HG03139 (cell line): ENCODE results near the gene PAN2.
"Not testable (repeated sequence)": the region's sequence is repeated elsewhere in the genome, so short reads cannot be mapped to it uniquely, and the experiment has no call there.

Source experiments
- ATAC-seq: cut with Tn5 transposase; IDR thresholded peaks from one replicate; pipeline ENCODE4 v1.9.1; 2021; ENCODE audit not compliant: unreplicated experiment

The PAN2 gene

DNA sequence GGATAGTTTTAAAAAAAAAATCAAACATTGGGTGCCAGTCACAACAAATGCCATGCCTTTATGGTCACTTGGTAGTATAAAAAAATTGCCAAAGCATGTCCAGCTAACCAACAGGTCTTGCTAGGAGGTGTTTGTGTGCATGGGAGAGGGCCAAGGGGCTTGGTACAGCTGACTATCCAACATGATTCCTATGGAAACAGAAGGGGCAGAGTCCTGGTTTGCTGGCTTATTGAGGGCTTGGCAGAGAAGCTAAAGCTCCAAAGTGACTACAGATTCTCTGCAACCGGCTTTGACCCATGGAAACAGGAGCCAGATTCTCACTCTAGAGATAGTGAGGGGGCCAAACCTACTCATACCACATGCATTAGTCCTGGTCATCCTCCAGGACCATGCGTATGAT is 61.3 kb downstream of the PAN2 start:
- not testable (repeated sequence) for ATAC-seq

DNA sequence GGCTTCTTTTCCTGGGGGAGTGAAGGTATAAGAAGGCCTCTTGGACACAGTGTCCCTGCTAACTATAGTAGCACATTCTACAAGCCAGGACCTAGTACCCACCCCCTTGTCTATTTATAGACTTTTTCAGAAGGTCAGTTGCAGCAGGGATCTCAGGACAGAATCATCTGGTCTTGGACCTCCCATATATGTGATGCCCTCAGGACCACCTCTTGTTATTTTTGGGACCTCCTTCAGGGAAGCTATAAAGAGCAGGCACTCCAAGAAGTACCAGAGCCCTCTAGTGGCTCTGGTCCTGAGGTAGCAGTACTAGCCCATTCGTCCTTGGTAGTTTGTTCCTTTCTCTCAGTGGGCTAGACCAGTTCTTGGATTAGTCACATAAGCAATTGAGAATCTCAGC is 62.8 kb downstream of the PAN2 start:
- no peak for ATAC-seq

DNA sequence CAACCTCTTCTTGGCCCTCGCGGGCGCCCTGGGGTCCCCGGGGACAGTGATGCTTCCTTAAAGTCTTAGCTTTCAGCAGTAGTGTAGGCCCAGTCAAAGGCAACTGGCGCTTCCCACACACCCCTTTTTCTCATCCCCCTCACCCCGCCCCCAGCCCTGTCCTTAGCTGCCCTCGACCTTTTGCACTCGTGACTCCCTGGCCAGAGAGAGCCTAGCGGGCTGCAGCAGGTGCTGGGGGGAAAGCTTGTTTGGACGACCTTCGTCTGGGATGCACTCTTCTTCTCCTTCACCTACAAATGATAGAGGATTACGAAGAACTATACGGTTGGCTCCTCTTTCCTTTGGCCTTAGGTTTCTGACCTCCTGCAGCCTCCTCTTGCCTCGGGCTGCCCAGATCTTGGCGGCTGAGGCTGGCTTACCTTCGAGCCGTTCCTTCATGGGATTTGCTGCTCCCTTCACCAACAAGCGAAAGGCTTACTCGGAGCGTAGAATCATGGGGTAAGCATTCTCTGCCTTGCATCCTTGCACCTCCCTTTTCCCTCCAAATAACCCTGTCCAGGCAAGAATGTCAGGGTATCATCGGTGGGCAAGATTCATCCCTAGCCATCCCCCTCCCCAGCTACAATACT is 66.2 kb downstream of the PAN2 start:
- peak; percentile 13 for ATAC-seq

DNA sequence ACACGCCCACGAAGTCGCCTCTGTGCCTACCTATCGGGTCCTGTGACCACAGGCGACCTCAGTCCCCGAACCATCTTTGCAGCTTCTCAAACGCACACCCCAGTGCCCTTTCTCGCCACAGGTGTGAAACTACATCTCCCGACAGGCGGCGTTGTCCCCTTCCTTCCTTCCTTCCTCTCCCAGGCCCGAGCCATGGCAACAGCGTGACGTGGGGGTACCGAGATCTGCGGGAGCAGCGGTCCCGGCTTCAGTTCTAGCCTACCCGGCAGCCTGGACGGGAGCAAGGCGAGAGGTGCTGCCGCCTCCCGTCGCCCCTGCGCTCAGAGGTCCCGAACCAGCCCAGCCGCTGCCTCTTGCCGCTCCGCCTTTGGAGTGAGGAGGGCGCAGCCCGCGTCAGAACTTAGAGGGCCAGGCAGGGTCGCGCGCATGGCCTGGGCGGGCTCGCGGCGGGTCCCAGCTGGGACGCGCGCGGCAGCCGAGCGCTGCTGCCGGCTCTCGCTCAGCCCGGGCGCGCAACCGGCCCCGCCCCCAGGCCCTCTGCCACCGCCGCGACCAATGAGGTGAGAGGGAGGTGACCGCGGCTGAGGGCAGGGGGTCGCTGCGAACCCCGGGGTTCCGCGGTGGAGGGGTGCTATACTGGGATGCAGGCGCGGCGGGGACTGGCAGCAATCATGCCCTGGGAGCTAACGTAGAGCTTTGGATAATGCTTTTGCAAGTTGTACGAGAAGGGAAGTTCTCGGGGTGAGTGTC is 66.9 kb downstream of the PAN2 start, which contains the start of gene COQ10A:
TSS of gene COQ10A (plus strand) at position 250 of the 750 bp plus-strand sequence. CDS start at position 427, 177 bp downstream.
- peak; percentile 84 for ATAC-seq
